IMR-90 (cell line): ENCODE results near the gene KAT7. TPM values are rescaled to one million over a fixed set of nuclear protein-coding genes. Genes with fewer than 3 reads are reported as not detected.

Experiments used
- ATAC-seq: fragments of 200-7000 bp; cut with Tn5 transposase; 2 replicates; pipeline ENCODE4 v1.9.1; 2020; ENCODE audit warnings: low read depth, mild to moderate bottlenecking, moderate library complexity
- BruUV-seq: library from RNA; stranded (reverse); fragments of 400-500 nt; replicated peaks from 2 replicates; lab custom pipeline; 2021; lab: Mats Ljungman, UMichigan
- CTCF ChIA-PET: fragments of 300-600 bp; formaldehyde crosslinking; extraction: SDS; loops from one replicate; lab custom pipeline; 2021; ENCODE audit warnings: antibody characterized with exemption; lab: Yijun Ruan, JAX
- POLR2A ChIA-PET: fragments of 300-600 bp; sonication (Branson Sonifier 250); formaldehyde crosslinking; loops from one replicate; lab custom pipeline; 2022; ENCODE audit warnings: antibody characterized with exemption; ENCODE audit not compliant: unreplicated experiment; lab: Charles Lee
- DNase-seq: peaks from one replicate; pipeline ENCODE4 v3.0.0; 2013
- H2AFZ ChIP-seq: replicated peaks from 2 replicates; pipeline ENCODE3; 2013; ENCODE audit warnings: low read length, mild to moderate bottlenecking; ENCODE audit not compliant: poor library complexity
- H2AK5ac ChIP-seq: 2 replicates; pipeline ENCODE4 v1.6.1; 2013; ENCODE audit warnings: low read depth, low read length, inconsistent platforms
- H2AK9ac ChIP-seq: replicated peaks from 2 replicates; pipeline ENCODE3; 2013; ENCODE audit warnings: mild to moderate bottlenecking, low read depth, low read length, moderate library complexity; ENCODE audit not compliant: poor library complexity
- H2BK120ac ChIP-seq: 2 replicates; pipeline ENCODE4 v1.6.1; 2013; ENCODE audit warnings: low read depth, low read length, inconsistent platforms
- H2BK15ac ChIP-seq: 3 replicates; pipeline ENCODE4 v1.6.1; 2013; ENCODE audit warnings: low read depth, low read length, inconsistent platforms
- H2BK20ac ChIP-seq: 2 replicates; pipeline ENCODE4 v1.6.1; 2013; ENCODE audit warnings: low read depth, mild to moderate bottlenecking, inconsistent platforms, low read length, moderate library complexity
- H2BK5ac ChIP-seq: 2 replicates; pipeline ENCODE4 v1.6.1; 2013; ENCODE audit warnings: mild to moderate bottlenecking, low read depth, low read length, inconsistent platforms; ENCODE audit not compliant: poor library complexity, severe bottlenecking
- H3K14ac ChIP-seq: replicated peaks from 2 replicates; pipeline ENCODE4 v1.6.1; 2013; ENCODE audit warnings: low read depth, low read length, inconsistent platforms
- H3K18ac ChIP-seq: 2 replicates; pipeline ENCODE4 v1.6.1; 2013; ENCODE audit warnings: low read depth, low read length, control low read depth
- H3K23ac ChIP-seq: 2 replicates; pipeline ENCODE4 v1.6.1; 2013; ENCODE audit warnings: low read depth, low read length, inconsistent platforms
- H3K27ac ChIP-seq: 2 replicates; pipeline ENCODE4 v1.5.1; 2013; ENCODE audit warnings: mild to moderate bottlenecking, control low read depth, low read length; ENCODE audit not compliant: insufficient read depth
- H3K27me3 ChIP-seq: 2 replicates; pipeline ENCODE4 v1.6.1; 2013; ENCODE audit warnings: low read length; ENCODE audit not compliant: control insufficient read depth, insufficient read depth
- H3K36me3 ChIP-seq: 2 replicates; pipeline ENCODE4 v1.6.1; 2013; ENCODE audit warnings: low read length, mixed read lengths; ENCODE audit not compliant: control insufficient read depth, insufficient read depth
- H3K4ac ChIP-seq: 2 replicates; pipeline ENCODE4 v1.6.1; 2013; ENCODE audit warnings: low read depth, low read length, inconsistent platforms
- H3K4me1 ChIP-seq: 2 replicates; pipeline ENCODE4 v1.6.1; 2013; ENCODE audit warnings: low read length, mixed read lengths; ENCODE audit not compliant: control insufficient read depth, insufficient read depth
- H3K4me2 ChIP-seq: 2 replicates; pipeline ENCODE4 v1.6.1; 2013; ENCODE audit warnings: low read depth, mild to moderate bottlenecking, control low read depth, low read length, moderate library complexity
- H3K4me3 ChIP-seq: 2 replicates; pipeline ENCODE4 v1.5.1; 2013; ENCODE audit warnings: low read depth, mild to moderate bottlenecking, control low read depth, low read length, moderate library complexity; ENCODE audit not compliant: insufficient read depth
- H3K56ac ChIP-seq: 2 replicates; pipeline ENCODE4 v1.6.1; 2013; ENCODE audit warnings: low read length, inconsistent platforms; ENCODE audit not compliant: insufficient read depth; ENCODE audit errors: extremely low read depth
- H3K79me1 ChIP-seq, 2 experiments: 2 replicates each; pipeline ENCODE4 v1.6.1; 2013; ENCODE audit warnings: low read length in 2 of 2, inconsistent platforms in 1 of 2, low read depth in 1 of 2
- H3K9ac ChIP-seq: 2 replicates; pipeline ENCODE4 v1.6.1; 2013; ENCODE audit warnings: low read depth, low read length, control low read depth
- H3K9me1 ChIP-seq: 2 replicates; pipeline ENCODE4 v1.6.1; 2013; ENCODE audit warnings: low read length, inconsistent platforms; ENCODE audit not compliant: insufficient read depth
- H3K9me3 ChIP-seq: 2 replicates; pipeline ENCODE4 v1.6.1; 2013; ENCODE audit warnings: low read length; ENCODE audit not compliant: control insufficient read depth, insufficient read depth
- H4K20me1 ChIP-seq: 2 replicates; pipeline ENCODE4 v1.6.1; 2013; ENCODE audit warnings: low read length, inconsistent platforms; ENCODE audit not compliant: insufficient read depth
- H4K5ac ChIP-seq: 2 replicates; pipeline ENCODE4 v1.6.1; 2013; ENCODE audit warnings: mild to moderate bottlenecking, low read depth, low read length, control low read depth
- H4K8ac ChIP-seq, 2 experiments: 2 replicates each; pipeline ENCODE4 v1.6.1; 2013; ENCODE audit warnings: low read depth in 2 of 2, low read length in 2 of 2, control low read depth in 1 of 2, inconsistent platforms in 1 of 2
- H4K91ac ChIP-seq: 2 replicates; pipeline ENCODE4 v1.6.1; 2013; ENCODE audit warnings: low read depth, low read length, inconsistent platforms; ENCODE audit not compliant: insufficient read depth
- BHLHE40 ChIP-seq: fragments of 150-350 bp; IDR thresholded peaks from 2 replicates; pipeline ENCODE4 v1.6.1; 2016; ENCODE audit warnings: mild to moderate bottlenecking, low read depth, low read length
- RAD21 ChIP-seq: IDR thresholded peaks from 2 replicates; pipeline ENCODE4 v1.6.1; 2012; ENCODE audit warnings: low read length, improper control_type of control experiment
- RCOR1 ChIP-seq: IDR thresholded peaks from 2 replicates; pipeline ENCODE4 v1.6.1; 2012; ENCODE audit warnings: mild to moderate bottlenecking, low read length, improper control_type of control experiment; ENCODE audit not compliant: insufficient replicate concordance
- WGBS, 2 experiments: methylation state at CpG; one replicate each; pipeline versions ENCODE4 v1.1.5 to v1.1.7; 2013; ENCODE audit warnings: missing lambda C conversion rate in 2 of 2; ENCODE audit not compliant: insufficient read length in 1 of 2; ENCODE audit errors: extremely low coverage in 2 of 2; 5-methylcytosine and 5-hydroxymethylcytosine counted together
- dilution Hi-C: fragments of 300-500 bp; cut with HindIII; formaldehyde crosslinking; loops from one replicate; pipeline ENCODE4 v1.14.3; 2018; ENCODE audit warnings: low sequenced_read_pairs; ENCODE audit not compliant: unreplicated experiment
- in situ Hi-C: fragments of 300-500 bp; cut with MboI; formaldehyde crosslinking; loops from 3 replicates; pipeline ENCODE4 v1.14.3; 2019; ENCODE audit warnings: low sequenced_read_pairs, inconsistent platforms, mixed read lengths
- intact Hi-C: fragments of 100-400 bp; cut with micrococcal nuclease; formaldehyde crosslinking; loops from 2 replicates; pipeline ENCODE4 v1.10.0; 2022
- polyA plus RNA-seq, 3 experiments: library from polyadenylated mRNA; depleted of rRNA; stranded (reverse); fragments of >200 nt; gene quantifications; 2 replicates each; pipeline ENCODE4 v1.2.3, GENCODE V29; 2012; ENCODE audit warnings: low replicate concordance in 1 of 3
- total RNA-seq: library from RNA; depleted of rRNA; stranded (reverse); fragments of >200 nt; gene quantifications from 2 replicates; pipeline ENCODE4 v1.2.3, GENCODE V29; 2012

KAT7 gene
- total and polyA plus RNA-seq, 2 of the 4 experiments (the other 2 are of a cell fraction): 16.9 to 21.9 TPM

- WGBS, 2 experiments: no CpG with 5 or more reads among the region's 6 CpGs
- no peak for TF ChIP-seq RCOR1
- TF ChIP-seq RAD21: no peak
- no peak for TF ChIP-seq BHLHE40
- Histone ChIP-seq H4K91ac (no peak overlapping the region), H3K18ac (no peak overlapping the region), H3K27ac (no peak overlapping the region), H2BK15ac (no peak overlapping the region), H3K14ac (no peak overlapping the region), H4K8ac (no peak overlapping the region), H3K9me1 (no peaks in the 10 kb centered on the region), H2AFZ (no peak overlapping the region), H3K9me3 (no peaks in the 10 kb centered on the region), H2BK5ac (no peak overlapping the region), H3K4ac (no peak overlapping the region), H3K27me3 (peaks cover 37% of the 10 kb centered on the region), H2BK20ac (no peak overlapping the region), H2BK120ac (no peak overlapping the region), H3K4me2 (no peak overlapping the region), H4K20me1 (peaks cover 14% of the 10 kb centered on the region), H3K79me1 (no peaks in the 10 kb centered on the region), H3K36me3 (no peaks in the 10 kb centered on the region), H2AK9ac (no peak overlapping the region), H3K23ac (no peak overlapping the region), H3K56ac (no peak overlapping the region), H3K4me1 (no peaks in the 10 kb centered on the region), H3K9ac (no peak overlapping the region), H3K4me3 (no peak overlapping the region), H2AK5ac (no peak overlapping the region), H4K5ac (no peak overlapping the region)
- ChIA-PET CTCF (interaction anchor here (4.2 kb wide), 1 partner anchor 138 kb away, joined by 21 read pairs; the partner anchor contains the start of gene DLX3), POLR2A (no interaction called here)
- in situ Hi-C loops: no loop called here
- DNase-seq (no peak), ATAC-seq (no peak)
- no TSS peak for BruUV-seq
- intact Hi-C loops: no loop called here
- dilution Hi-C loops: no loop called here
These were observed 70.3 kb downstream of the KAT7 start for GRCh38 chr17:49858796-49859195.
